ENCODE measurements around the gene SCYL1.

GRCh38 chr11:65553301-65554001, 28.6 kb downstream of the SCYL1 start:
- no peak for TF ChIP-seq EZH2 (IDR thresholded peaks at IDR 0.05; ENCODE audit: low read length)
- no peak for TF ChIP-seq CTCF (optimal IDR thresholded peaks at IDR 0.05 in 1 of 3, IDR thresholded peaks at IDR 0.05 in 1 of 3, conservative IDR thresholded peaks at IDR 0.05 in 1 of 3; ENCODE audit: extremely low read depth in 1 of 3, insufficient read depth in 2 of 3, low read length in 3 of 3)
